Natural killer cell (primary cell): ENCODE results near the gene CCDC57. TPM values are rescaled to one million over a fixed set of nuclear protein-coding genes. Genes with fewer than 3 reads are reported as not detected.

ENCODE experiments used
- ATAC-seq, 3 donors: fragments of 150-1000 bp in 2 of 3; fragments of 200-7000 bp in 1 of 3; cut with Tn5 transposase; 1 replicate in 1 of 3; 2 replicates in 2 of 3; pipeline ENCODE4 v1.10.0; 2021; ENCODE audit warnings: mild to moderate bottlenecking in 2 of 3, moderate library complexity in 2 of 3
- DNase-seq, 2 donors: peaks; one replicate each; pipeline versions ENCODE4 v3.0.0 to v3.0.0-alpha.2; 2013 to 2021; ENCODE audit warnings: mixed read lengths in 1 of 2
- H3K27ac ChIP-seq: one replicate; pipeline ENCODE4 v1.5.1; 2013; ENCODE audit warnings: mild to moderate bottlenecking, low read length
- H3K27me3 ChIP-seq: one replicate; pipeline ENCODE4 v1.6.1; 2013; ENCODE audit warnings: low read length; ENCODE audit not compliant: control insufficient read depth, insufficient read depth
- H3K36me3 ChIP-seq: one replicate; pipeline ENCODE4 v1.6.1; 2013; ENCODE audit warnings: low read length; ENCODE audit not compliant: control insufficient read depth, insufficient read depth
- H3K4me1 ChIP-seq: one replicate; pipeline ENCODE4 v1.6.1; 2013; ENCODE audit warnings: low read length; ENCODE audit not compliant: control insufficient read depth, insufficient read depth
- H3K4me3 ChIP-seq: one replicate; pipeline ENCODE4 v1.5.1; 2013; ENCODE audit warnings: low read length
- H3K9me3 ChIP-seq: one replicate; pipeline ENCODE4 v1.6.1; 2013; ENCODE audit warnings: low read length; ENCODE audit not compliant: control insufficient read depth, insufficient read depth
- H3K27ac Mint-ChIP-seq, 2 donors: one replicate each; pipeline ENCODE4 v1.8.0; 2022; ENCODE audit warnings: mild to moderate bottlenecking in 2 of 2, mixed read lengths in 2 of 2, moderate library complexity in 1 of 2
- H3K27me3 Mint-ChIP-seq, 2 donors: one replicate each; pipeline ENCODE4 v1.8.0; 2022; ENCODE audit warnings: low read depth in 2 of 2, mixed read lengths in 2 of 2
- H3K36me3 Mint-ChIP-seq: one replicate; pipeline ENCODE4 v1.8.0; 2022; ENCODE audit warnings: mixed read lengths
- H3K4me1 Mint-ChIP-seq, 2 donors: one replicate each; pipeline ENCODE4 v1.8.0; 2022; ENCODE audit warnings: mixed read lengths in 2 of 2
- H3K4me3 Mint-ChIP-seq: one replicate; pipeline ENCODE4 v1.8.0; 2022; ENCODE audit warnings: mild to moderate bottlenecking, moderate library complexity, mixed read lengths
- H3K9me3 Mint-ChIP-seq, 2 donors: one replicate each; pipeline ENCODE4 v1.8.0; 2022; ENCODE audit warnings: mixed read lengths in 2 of 2
- CTCF ChIP-seq: fragments of 200-600 bp; IDR thresholded peaks from one replicate; pipeline ENCODE4 v1.8.0; 2022; ENCODE audit warnings: antibody characterized with exemption
- WGBS: methylation state at CpG from one replicate; pipeline ENCODE4 v1.1.7; 2013; ENCODE audit warnings: missing lambda C conversion rate; ENCODE audit not compliant: insufficient coverage; 5-methylcytosine and 5-hydroxymethylcytosine counted together
- intact Hi-C: fragments of 100-400 bp; cut with micrococcal nuclease; formaldehyde crosslinking; loops from one replicate; pipeline ENCODE4 v1.14.2; 2022
- total RNA-seq, 4 donors: library from RNA; stranded (reverse); fragments of 120-200 nt in 1 of 4; gene quantifications; one replicate each; pipeline versions ENCODE4 v1.2.3 to v1.2.4, GENCODE V29; 2013 to 2022

The CCDC57 gene
- total RNA-seq, 3 donors from 2014 or later (not counting 1 experiment from before 2014, with no cell fraction given) = 69.7 to 79.2 (median 75.1) TPM

GRCh38 chr17:82065193-82065637 lies 147.4 kb downstream of the CCDC57 start:
- Mint-ChIP-seq H3K27me3 (no peaks in the 10 kb centered on the region), H3K9me3 (no peaks in the 10 kb centered on the region), H3K4me1 (peaks cover 4 to 16% of the 10 kb centered on the region in 2 donors), H3K36me3 (no peaks in the 10 kb centered on the region), H3K4me3 (peak overlapping the region; percentile 75), H3K27ac (peak overlapping the region in 1 of 2 donors; percentile 56)
- Histone ChIP-seq H3K9me3 (no peaks in the 10 kb centered on the region), H3K27me3 (no peaks in the 10 kb centered on the region), H3K4me1 (peaks cover 30% of the 10 kb centered on the region), H3K36me3 (peaks cover 18% of the 10 kb centered on the region), H3K27ac (peak overlapping the region; percentile 58), H3K4me3 (peak overlapping the region; percentile 63)
- intact Hi-C loops = no loop called here
- no peak for TF ChIP-seq CTCF
- DNase-seq (no peak), ATAC-seq (peak; percentile 65 to 70 (median 70))
- WGBS = 1% methylated on average over 47 of the region's 47 CpGs

DNA sequence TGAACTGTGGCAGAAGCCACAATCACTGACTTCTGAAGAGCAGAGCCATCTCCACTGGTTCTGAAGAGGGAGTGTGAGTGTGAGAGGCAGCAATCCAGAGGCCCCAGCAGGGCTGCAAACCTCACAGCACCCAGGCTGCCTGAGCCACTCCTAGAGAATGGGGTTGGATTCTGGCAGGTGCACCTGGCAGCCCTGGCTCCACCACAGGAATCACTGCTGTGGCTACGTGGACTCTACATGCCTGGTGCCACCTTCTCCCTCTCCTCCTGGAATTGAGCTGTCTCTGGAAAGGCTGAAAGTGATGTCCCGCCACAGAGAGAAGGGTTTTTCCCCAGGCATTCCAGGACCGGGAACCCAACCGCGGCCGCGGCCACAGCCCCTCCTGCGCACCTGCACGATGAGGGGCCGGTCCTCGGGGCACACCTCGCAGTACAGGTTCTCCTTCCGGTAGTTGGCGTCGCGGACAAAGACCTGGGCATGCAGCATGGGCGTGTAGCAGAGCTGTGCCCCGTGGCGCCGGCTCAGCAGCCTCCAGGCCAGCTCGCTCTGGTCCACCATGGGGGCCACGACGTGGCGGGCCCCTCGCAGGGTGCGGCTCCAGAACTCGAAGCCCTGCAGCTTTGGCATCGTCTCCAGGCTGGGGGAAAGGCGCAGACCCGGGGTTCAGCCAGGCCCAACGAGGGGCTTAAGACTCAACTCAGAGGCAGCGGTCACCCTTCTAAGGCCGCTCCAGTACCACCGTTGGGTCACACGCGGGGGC lies 148.0 kb downstream of the CCDC57 start:
- Mint-ChIP-seq H3K4me1 (peaks cover 4 to 19% of the 10 kb centered on the region in 2 donors), H3K27ac (peak overlapping the region; percentile 38 to 56), H3K27me3 (no peaks in the 10 kb centered on the region), H3K9me3 (no peaks in the 10 kb centered on the region), H3K36me3 (no peaks in the 10 kb centered on the region), H3K4me3 (peak overlapping the region; percentile 75)
- H3K9me3 ChIP-seq = no peaks in the 10 kb centered on the region
- no peaks in the 10 kb centered on the region for H3K27me3 ChIP-seq
- 53% methylated on average over 36 of the region's 36 CpGs for WGBS
- intact Hi-C loops = no loop called here
- peaks cover 18% of the 10 kb centered on the region for H3K36me3 ChIP-seq
- H3K27ac ChIP-seq = peak overlapping the region; percentile 58
- DNase-seq = no peak
- TF ChIP-seq CTCF = no peak
- H3K4me3 ChIP-seq = peak overlapping the region; percentile 63
- H3K4me1 ChIP-seq = peaks cover 30% of the 10 kb centered on the region
- ATAC-seq = no peak

DNA sequence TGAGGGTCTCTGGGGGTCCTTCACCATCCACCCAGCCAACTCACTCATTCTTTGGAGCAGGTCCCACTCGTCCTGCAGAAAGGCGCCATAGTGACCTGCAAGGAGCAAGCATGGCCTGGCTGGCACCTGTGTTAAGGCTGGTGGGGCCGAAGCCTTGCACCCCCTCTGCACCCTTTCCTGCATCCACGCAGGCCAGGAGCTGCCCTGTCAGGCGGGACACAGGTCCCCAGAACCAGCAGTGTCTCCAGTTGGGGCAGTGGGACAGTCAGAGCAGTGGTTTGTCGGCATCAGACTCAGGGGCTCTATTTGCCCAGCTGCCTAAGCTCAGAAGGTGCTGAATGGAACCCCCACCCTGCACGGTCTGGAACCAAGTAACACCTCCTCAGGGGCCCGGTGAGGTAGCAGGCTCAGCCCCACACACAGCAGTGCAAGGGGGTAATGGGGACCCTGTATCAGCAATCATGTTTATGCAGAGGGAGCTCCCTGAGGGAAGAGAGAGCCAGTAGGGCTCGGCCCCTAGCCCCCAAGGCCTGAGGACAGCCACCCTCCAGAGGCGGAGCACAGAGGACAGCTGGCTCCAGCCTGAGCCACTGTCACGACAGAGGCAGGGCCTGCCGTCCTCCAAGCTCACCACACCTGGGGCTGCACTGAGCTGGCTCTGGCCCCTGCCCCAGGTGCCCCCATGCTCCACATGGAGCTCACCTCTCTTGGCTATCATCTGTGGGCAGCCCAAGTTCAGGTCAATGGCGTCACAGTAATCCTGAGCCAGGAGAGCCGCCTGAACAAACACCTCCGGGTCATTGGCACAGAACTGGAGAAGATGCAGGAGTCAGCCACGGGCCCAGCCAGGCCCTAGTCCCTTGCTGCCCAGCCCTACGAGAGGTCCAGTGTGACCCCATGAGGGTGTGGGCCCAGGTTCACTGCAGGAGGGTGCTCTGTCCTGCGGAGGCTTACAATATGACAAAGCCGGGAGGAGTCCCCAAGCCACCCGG lies 148.9 kb downstream of the CCDC57 start:
- no peak for ATAC-seq
- Mint-ChIP-seq H3K27ac (peak overlapping the region in 1 of 2 donors; percentile 38), H3K9me3 (no peaks in the 10 kb centered on the region), H3K36me3 (no peaks in the 10 kb centered on the region), H3K4me3 (peak overlapping the region; percentile 75), H3K4me1 (peaks cover 4 to 19% of the 10 kb centered on the region in 2 donors), H3K27me3 (no peaks in the 10 kb centered on the region)
- H3K4me3 ChIP-seq = no peak overlapping the region
- 92% methylated on average over 20 of the region's 20 CpGs for WGBS
- no peak overlapping the region for H3K27ac ChIP-seq
- H3K4me1 ChIP-seq = peaks cover 30% of the 10 kb centered on the region
- TF ChIP-seq CTCF = no peak
- no peak for DNase-seq
- intact Hi-C loops = no loop called here
- H3K36me3 ChIP-seq = peaks cover 22% of the 10 kb centered on the region
- no peaks in the 10 kb centered on the region for H3K27me3 ChIP-seq
- H3K9me3 ChIP-seq = no peaks in the 10 kb centered on the region
